MM.1S (cell line): Measurements from ENCODE around the gene LTB4R.

ENCODE experiments used
- EZH2 ChIP-seq: fragments of 300-600 bp; sonication (generic); optimal IDR thresholded peaks from 2 replicates; pipeline ENCODE3; 2017; ENCODE audit warnings: low read depth, mild to moderate bottlenecking, antibody characterized with exemption, low read length, mixed read lengths
- EZH2phosphoT487 ChIP-seq: fragments of 300-600 bp; sonication (generic); IDR thresholded peaks from 2 replicates; pipeline ENCODE4 v1.6.1; 2018; ENCODE audit warnings: antibody characterized with exemption, low read length
- TF ChIP-seq, protein P1 (sequence below): fragments of 300-600 bp; sonication (generic); IDR thresholded peaks from 2 replicates; pipeline ENCODE4 v1.5.1; 2016; ENCODE audit warnings: antibody characterized with exemption, low read length, mixed read lengths

GRCh38 chr14:24337144-24337823, 26.0 kb downstream of the LTB4R start:
- TF ChIP-seq, protein P1, sequence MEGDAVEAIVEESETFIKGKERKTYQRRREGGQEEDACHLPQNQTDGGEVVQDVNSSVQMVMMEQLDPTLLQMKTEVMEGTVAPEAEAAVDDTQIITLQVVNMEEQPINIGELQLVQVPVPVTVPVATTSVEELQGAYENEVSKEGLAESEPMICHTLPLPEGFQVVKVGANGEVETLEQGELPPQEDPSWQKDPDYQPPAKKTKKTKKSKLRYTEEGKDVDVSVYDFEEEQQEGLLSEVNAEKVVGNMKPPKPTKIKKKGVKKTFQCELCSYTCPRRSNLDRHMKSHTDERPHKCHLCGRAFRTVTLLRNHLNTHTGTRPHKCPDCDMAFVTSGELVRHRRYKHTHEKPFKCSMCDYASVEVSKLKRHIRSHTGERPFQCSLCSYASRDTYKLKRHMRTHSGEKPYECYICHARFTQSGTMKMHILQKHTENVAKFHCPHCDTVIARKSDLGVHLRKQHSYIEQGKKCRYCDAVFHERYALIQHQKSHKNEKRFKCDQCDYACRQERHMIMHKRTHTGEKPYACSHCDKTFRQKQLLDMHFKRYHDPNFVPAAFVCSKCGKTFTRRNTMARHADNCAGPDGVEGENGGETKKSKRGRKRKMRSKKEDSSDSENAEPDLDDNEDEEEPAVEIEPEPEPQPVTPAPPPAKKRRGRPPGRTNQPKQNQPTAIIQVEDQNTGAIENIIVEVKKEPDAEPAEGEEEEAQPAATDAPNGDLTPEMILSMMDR = no peak
- TF ChIP-seq EZH2 = no peak
- TF ChIP-seq EZH2phosphoT487 = no peak
